ENCODE results near the gene KCTD13.
"Not testable (repeated sequence)": the region's sequence is repeated elsewhere in the genome, so short reads cannot be mapped to it uniquely, and the experiment has no call there.

The KCTD13 gene

DNA sequence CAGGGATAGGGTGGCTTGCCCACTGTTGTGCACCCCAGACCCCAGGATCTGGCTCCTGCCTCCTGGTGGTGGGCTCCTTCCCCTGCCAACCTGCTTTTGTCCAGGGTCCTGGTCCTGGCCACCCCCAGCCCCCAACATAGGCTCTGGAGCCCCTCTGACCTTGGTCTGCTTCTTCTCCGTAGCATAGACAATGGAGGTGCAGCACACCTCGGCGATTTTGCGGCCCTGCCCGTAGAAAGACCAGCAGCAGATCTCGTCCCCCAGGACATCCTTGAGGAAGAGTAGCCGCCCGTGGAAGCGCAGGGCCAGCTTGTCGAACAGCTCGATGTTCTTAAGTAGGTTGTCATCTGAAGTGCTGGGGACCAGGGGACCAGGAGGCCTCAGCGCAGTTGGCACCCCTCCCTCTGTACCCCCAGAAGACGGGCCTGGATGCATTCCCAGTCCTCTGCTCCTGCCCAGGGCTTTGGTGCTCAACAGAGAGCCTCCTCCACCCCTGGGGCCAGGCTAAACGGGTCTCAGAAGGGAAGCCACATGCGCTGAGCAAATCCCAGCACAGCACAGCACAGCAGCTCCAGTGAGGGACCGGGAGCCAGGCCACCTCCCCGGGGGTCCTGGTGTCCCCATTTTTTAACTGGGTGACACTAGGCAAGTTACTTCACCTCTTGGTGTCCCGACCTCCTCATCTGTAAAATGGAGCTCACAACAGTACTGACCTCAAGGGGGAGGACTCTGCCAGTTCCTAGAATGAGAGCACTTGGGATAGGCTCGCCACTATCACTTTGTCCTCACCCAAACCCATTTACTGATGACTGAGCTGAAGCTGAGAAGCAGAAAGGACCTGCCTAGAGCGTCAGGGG is 15.0 kb downstream of the KCTD13 start:
- Mint-ChIP-seq H3K36me3 (ENCODE audit: low read depth) (peaks cover 30% of the 10 kb centered on the region), H3K4me1 (no peaks in the 10 kb centered on the region), H3K27me3 (ENCODE audit: low read depth) (no peaks in the 10 kb centered on the region), H3K4me3 (no peak overlapping the region), H3K27ac (no peak overlapping the region), H3K9me3 (no peaks in the 10 kb centered on the region)
- no peak for TF ChIP-seq CTCF (IDR thresholded peaks at IDR 0.05; ENCODE audit: unreplicated experiment in 3 of 3)

DNA sequence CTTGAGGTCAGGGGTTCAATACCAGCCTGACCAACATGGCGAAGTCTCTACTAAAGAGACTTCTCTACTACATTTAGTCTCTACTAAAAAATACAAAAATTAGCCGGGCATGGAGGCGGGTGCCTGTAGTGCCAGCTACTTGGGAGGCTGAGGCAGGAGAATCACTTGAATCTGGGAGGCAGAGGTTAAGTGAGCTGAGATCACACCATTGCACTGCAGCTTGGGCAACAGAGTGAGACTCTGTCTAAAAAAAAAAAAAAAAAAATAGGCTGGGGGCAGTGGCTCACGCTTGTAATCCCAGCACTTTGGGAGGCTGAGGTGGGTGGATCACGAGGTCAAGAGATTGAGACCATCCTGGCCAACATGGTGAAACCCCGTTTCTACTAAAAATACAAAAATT is 16.2 kb downstream of the KCTD13 start:
- not testable (repeated sequence) for H3K27ac Mint-ChIP-seq; H3K27me3 Mint-ChIP-seq (ENCODE audit: low read depth); H3K4me3 Mint-ChIP-seq; H3K9me3 Mint-ChIP-seq; H3K4me1 Mint-ChIP-seq
- H3K36me3 Mint-ChIP-seq (ENCODE audit: low read depth) = peaks cover 20% of the 10 kb centered on the region

DNA sequence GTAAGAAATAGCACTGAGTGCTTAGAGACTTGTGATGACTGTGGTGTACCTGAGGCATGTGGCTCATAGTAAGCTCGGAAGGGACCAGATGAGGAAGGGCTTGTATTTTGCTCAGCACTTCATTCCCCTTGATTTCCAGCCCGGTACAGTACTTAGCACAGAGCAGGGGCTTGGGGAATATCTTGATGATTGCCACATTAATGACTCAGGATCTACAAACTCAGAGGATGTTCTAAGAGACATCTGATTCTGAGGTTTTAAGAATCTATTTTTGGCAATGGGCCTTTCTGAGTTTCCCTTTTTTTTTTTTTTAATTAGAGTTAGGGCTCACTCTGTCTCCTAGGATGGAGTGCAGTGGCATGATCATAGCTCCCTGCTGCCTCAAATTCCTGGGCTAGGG is 16.6 kb downstream of the KCTD13 start:
- H3K4me3 Mint-ChIP-seq = no peak overlapping the region
- no peaks in the 10 kb centered on the region for H3K4me1 Mint-ChIP-seq
- peaks cover 16% of the 10 kb centered on the region for H3K36me3 Mint-ChIP-seq (ENCODE audit: low read depth)
- no peak for TF ChIP-seq CTCF (IDR thresholded peaks at IDR 0.05; ENCODE audit: unreplicated experiment in 3 of 3)
- H3K9me3 Mint-ChIP-seq = no peaks in the 10 kb centered on the region
- H3K27me3 Mint-ChIP-seq (ENCODE audit: low read depth) = no peaks in the 10 kb centered on the region
- H3K27ac Mint-ChIP-seq = no peak overlapping the region

DNA sequence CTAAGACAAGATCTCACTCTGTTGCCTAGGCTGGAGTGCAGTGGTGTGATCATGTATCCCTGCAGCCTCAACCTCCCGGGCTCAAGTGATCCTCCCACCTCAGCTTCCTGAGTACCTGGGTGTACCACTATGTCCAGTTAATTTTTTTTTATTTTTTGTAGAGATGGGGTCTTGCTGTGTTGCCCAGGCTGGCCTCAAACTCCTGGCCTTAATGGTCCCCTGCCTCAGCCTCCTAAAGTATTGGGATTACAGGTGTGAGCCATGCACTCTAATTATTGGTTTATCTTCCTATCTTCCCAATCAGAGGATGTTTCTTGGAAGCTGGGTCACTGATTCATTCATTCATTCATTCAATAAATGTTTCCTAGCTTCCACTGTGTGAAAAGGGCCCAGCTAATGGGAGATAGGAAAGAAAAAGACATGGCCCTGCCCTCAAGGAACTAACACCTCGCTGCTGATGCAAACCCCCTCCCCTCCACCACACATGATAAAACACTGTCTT is 17.3 kb downstream of the KCTD13 start:
- H3K27me3 Mint-ChIP-seq (ENCODE audit: low read depth) = no peaks in the 10 kb centered on the region
- no peaks in the 10 kb centered on the region for H3K9me3 Mint-ChIP-seq
- no peak overlapping the region for H3K4me3 Mint-ChIP-seq
- no peak for TF ChIP-seq CTCF (IDR thresholded peaks at IDR 0.05; ENCODE audit: unreplicated experiment in 3 of 3)
- H3K27ac Mint-ChIP-seq = no peak overlapping the region
- H3K4me1 Mint-ChIP-seq = no peaks in the 10 kb centered on the region
- peaks cover 11% of the 10 kb centered on the region for H3K36me3 Mint-ChIP-seq (ENCODE audit: low read depth)

- no peaks in the 10 kb centered on the region for H3K27me3 Mint-ChIP-seq (ENCODE audit: low read depth)
- no peaks in the 10 kb centered on the region for H3K9me3 Mint-ChIP-seq
- H3K4me3 Mint-ChIP-seq = no peak overlapping the region
- no peaks in the 10 kb centered on the region for H3K4me1 Mint-ChIP-seq
- no peak overlapping the region for H3K27ac Mint-ChIP-seq
- peaks cover 4% of the 10 kb centered on the region for H3K36me3 Mint-ChIP-seq (ENCODE audit: low read depth)
- TF ChIP-seq CTCF (IDR thresholded peaks at IDR 0.05; ENCODE audit: unreplicated experiment in 3 of 3) = no peak
These were observed 18.1 kb downstream of the KCTD13 start for GRCh38 chr16:29907973-29908372.

- Mint-ChIP-seq H3K4me3 (no peak overlapping the region), H3K36me3 (ENCODE audit: low read depth) (no peaks in the 10 kb centered on the region), H3K27ac (no peak overlapping the region), H3K4me1 (no peaks in the 10 kb centered on the region), H3K27me3 (ENCODE audit: low read depth) (peaks cover 9% of the 10 kb centered on the region), H3K9me3 (no peaks in the 10 kb centered on the region)
- no peak for TF ChIP-seq CTCF (IDR thresholded peaks at IDR 0.05; ENCODE audit: unreplicated experiment in 3 of 3)
These were observed 19.3 kb downstream of the KCTD13 start for GRCh38 chr16:29906520-29907244.

Data from nephron (organoid).